Gastrocnemius medialis (tissue), 4 donors: Measurements from ENCODE around the gene KCNJ15.

ENCODE experiments used
- CTCF ChIP-seq, 5 experiments: fragments of 450-650 bp in 3 of 5; fragments of 200-600 bp in 2 of 5; sonication (generic) in 2 of 5; IDR thresholded peaks in 4 of 5; conservative IDR thresholded peaks in 1 of 5; 1 replicate in 4 of 5; 2 replicates in 1 of 5; pipeline ENCODE4 v1.5.1; 2016 to 2019; ENCODE audit warnings: antibody characterized with exemption in 5 of 5, mild to moderate bottlenecking in 3 of 5, moderate library complexity in 3 of 5
- POLR2A ChIP-seq, 2 donors: fragments of 450-650 bp; IDR thresholded peaks; one replicate each; pipeline ENCODE4 v1.6.1; 2017; ENCODE audit warnings: antibody characterized with exemption in 2 of 2, mild to moderate bottlenecking in 2 of 2, moderate library complexity in 2 of 2

DNA sequence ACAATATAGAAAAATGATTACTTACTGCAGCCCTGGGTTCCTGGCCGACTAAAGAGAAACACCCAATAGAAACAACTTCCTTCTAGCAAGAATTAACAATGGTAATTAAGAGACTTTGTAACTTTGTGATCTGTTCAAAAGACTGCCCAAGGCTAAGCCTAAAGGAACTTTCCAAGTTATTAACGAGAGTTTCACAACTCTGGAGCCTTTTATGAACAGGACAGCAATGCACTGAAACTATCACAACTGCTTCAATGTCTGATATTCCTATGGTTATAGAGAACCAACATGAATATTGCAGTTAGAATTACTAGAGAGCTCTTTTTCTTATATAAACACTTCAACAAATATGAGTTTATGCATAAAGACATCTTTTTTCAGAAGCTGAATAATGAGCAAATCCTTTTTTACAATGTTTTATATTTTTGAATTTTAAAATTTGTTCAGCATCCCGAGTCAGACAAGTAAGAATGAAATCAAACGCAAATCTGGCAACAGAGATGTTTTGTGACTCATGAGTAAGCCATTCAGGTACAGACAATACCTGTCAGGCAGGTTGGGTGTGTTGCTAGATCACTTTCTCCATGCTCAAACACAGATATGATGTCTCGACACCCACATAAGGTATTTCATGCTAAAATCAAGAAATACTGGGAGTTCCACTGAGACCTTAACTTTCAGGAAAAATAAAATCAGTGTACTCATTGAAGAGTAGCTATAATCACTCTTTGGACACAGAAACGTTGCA is 22.2 kb upstream of the KCNJ15 start:
- TF ChIP-seq CTCF (IDR thresholded peaks at IDR 0.05 in 4 of 5, conservative IDR thresholded peaks at IDR 0.05 in 1 of 5) = no peak
- no peak for TF ChIP-seq POLR2A (IDR thresholded peaks at IDR 0.05)
